ENCODE measurements around the gene TACR1.

DNA sequence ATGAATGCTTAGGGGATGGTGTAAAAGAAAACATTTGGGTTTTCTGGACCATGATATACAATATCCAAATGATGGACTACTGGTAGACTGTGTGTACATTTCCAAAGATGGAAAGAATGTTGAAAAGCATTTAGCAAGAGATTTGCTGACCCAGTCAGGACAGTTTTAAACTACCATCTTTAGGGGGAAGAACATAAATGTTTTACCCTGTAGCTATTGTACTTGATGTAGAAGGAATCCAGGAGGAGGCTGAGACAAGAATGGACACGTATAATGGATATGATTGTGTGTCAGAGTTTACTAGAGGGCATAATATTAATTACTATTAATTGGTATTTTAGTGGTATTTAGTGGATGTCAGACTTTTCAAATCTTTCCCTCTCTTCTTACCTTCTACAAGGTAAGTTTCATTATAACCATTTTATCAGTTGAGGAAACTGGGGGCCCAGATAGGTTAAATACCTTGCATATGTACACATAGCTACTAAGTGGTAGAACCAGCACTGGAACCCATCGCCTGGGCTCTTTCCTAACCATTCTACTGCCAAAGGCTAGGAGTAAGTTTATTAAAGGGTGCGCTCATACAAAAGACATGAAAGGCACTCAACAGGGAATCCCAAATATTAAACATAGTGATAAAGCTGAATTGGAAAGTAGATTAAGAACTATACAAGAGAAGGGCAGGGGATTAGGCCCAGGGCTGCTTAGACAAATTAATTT, 8.9 kb downstream of the TACR1 start:
- no peak for TF ChIP-seq CTCF (IDR thresholded peaks at IDR 0.05)
- no peak for TF ChIP-seq EP300 (IDR thresholded peaks at IDR 0.05)
- TF ChIP-seq POLR2A (IDR thresholded peaks at IDR 0.05), result no peak
